Hepatocyte (in vitro differentiated cells): Measurements from ENCODE around the gene OBSCN. TPM values are rescaled to one million over a fixed set of nuclear protein-coding genes. Genes with fewer than 3 reads are reported as not detected.

Experiments
- DNase-seq: peaks from one replicate; pipeline ENCODE4 v3.0.0-alpha.2; 2016; ENCODE audit warnings: low spot score
- H2AFZ ChIP-seq: fragments of 200-600 bp; sonication (generic); 2 replicates; pipeline ENCODE4 v1.6.0; 2016; ENCODE audit warnings: antibody characterized with exemption, mild to moderate bottlenecking
- H3K27ac ChIP-seq: fragments of 200-600 bp; sonication (generic); 2 replicates; pipeline ENCODE4 v1.5.1; 2016; ENCODE audit warnings: mild to moderate bottlenecking
- H3K27me3 ChIP-seq: fragments of 200-600 bp; sonication (generic); 2 replicates; pipeline ENCODE4 v1.6.1; 2016
- H3K36me3 ChIP-seq: fragments of 200-600 bp; sonication (generic); replicated peaks from 2 replicates; pipeline ENCODE4 v1.5.1; 2016; ENCODE audit warnings: low read depth; ENCODE audit not compliant: insufficient read depth
- H3K4me1 ChIP-seq: fragments of 200-600 bp; sonication (generic); 2 replicates; pipeline ENCODE4 v1.5.1; 2016; ENCODE audit warnings: mild to moderate bottlenecking, moderate library complexity; ENCODE audit not compliant: insufficient read depth
- H3K4me2 ChIP-seq: fragments of 200-600 bp; sonication (generic); 2 replicates; pipeline ENCODE4 v1.6.0; 2016
- H3K4me3 ChIP-seq: fragments of 200-600 bp; sonication (generic); 2 replicates; pipeline ENCODE4 v1.5.1; 2016; ENCODE audit warnings: mild to moderate bottlenecking
- H3K79me2 ChIP-seq: fragments of 200-600 bp; sonication (generic); 2 replicates; pipeline ENCODE4 v1.6.0; 2017; ENCODE audit warnings: mild to moderate bottlenecking
- H3K9me2 ChIP-seq: fragments of 200-600 bp; sonication (generic); replicated peaks from 2 replicates; pipeline ENCODE4 v1.6.0; 2017; ENCODE audit warnings: mild to moderate bottlenecking; ENCODE audit not compliant: insufficient read depth
- H3K9me3 ChIP-seq: fragments of 200-600 bp; sonication (generic); 2 replicates; pipeline ENCODE4 v1.5.1; 2016; ENCODE audit warnings: low read depth, mild to moderate bottlenecking
- H4K20me1 ChIP-seq: fragments of 200-600 bp; sonication (generic); 2 replicates; pipeline ENCODE4 v1.6.0; 2016; ENCODE audit warnings: mild to moderate bottlenecking; ENCODE audit not compliant: insufficient read depth, poor library complexity, severe bottlenecking
- CTCF ChIP-seq: fragments of 200-600 bp; sonication (generic); IDR thresholded peaks from 2 replicates; pipeline ENCODE4 v1.5.1; 2016; ENCODE audit warnings: antibody characterized with exemption, mild to moderate bottlenecking; ENCODE audit not compliant: poor library complexity
- EZH2 ChIP-seq: fragments of 200-600 bp; sonication (generic); IDR thresholded peaks from 2 replicates; pipeline ENCODE4 v1.6.1; 2016; ENCODE audit warnings: antibody characterized with exemption, mild to moderate bottlenecking, borderline replicate concordance
- EZH2phosphoT487 ChIP-seq: fragments of 200-600 bp; sonication (generic); IDR thresholded peaks from one replicate; pipeline ENCODE4 v1.6.1; 2018; ENCODE audit warnings: antibody characterized with exemption, mild to moderate bottlenecking, low read depth, moderate library complexity; ENCODE audit not compliant: unreplicated experiment, severe bottlenecking
- WGBS: methylation state at CpG from one replicate; pipeline ENCODE4 v1.1.6; 2016; ENCODE audit warnings: low lambda C conversion rate; ENCODE audit errors: missing lambda C conversion rate; 5-methylcytosine and 5-hydroxymethylcytosine counted together
- polyA plus RNA-seq: library from polyadenylated mRNA; unstranded; fragments of >200 nt; fragmentation: Nextera tagmentation; extraction: Ambion mirVana; gene quantifications from 2 replicates; pipeline ENCODE4 v1.2.1, GENCODE V29; 2016
- total RNA-seq: library from RNA; depleted of rRNA; stranded (reverse); fragments of >200 nt; gene quantifications from 2 replicates; pipeline ENCODE4 v1.2.3, GENCODE V29; 2014

Gene OBSCN
- total and polyA plus RNA-seq, 2 experiments from 2014 or later = 15.0 to 22.4 TPM

DNA sequence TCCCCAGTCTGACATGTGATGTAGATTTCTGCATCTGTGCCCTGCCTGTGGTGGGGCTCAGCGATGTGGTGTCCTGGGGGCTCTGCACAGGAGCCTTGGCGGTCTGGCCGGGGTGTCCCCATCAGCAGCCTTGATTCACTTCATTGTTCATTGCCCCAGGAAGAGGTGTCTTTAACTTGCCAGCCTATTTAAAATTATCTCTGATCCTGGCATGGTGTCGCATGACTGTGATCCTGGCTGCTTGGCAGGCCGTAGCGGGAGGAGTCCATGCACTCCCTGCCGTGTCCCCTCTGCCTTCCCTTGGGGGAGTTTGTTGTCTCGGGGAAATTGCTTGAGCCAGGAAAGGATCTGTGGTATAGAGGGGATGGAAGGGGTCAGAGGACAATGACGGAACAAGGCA lies 138.9 kb downstream of the OBSCN start:
- no peak overlapping the region for H3K4me3 ChIP-seq
- no peak overlapping the region for H2AFZ ChIP-seq
- H3K27me3 ChIP-seq = no peaks in the 10 kb centered on the region
- WGBS = 86% methylated on average over 9 of the region's 9 CpGs
- no peaks in the 10 kb centered on the region for H3K4me1 ChIP-seq
- no peaks in the 10 kb centered on the region for H3K79me2 ChIP-seq
- H3K9me2 ChIP-seq = no peaks in the 10 kb centered on the region
- H3K4me2 ChIP-seq = no peak overlapping the region
- H3K36me3 ChIP-seq = no peaks in the 10 kb centered on the region
- no peak for DNase-seq
- no peak overlapping the region for H3K27ac ChIP-seq
- H4K20me1 ChIP-seq = no peaks in the 10 kb centered on the region
- no peaks in the 10 kb centered on the region for H3K9me3 ChIP-seq
- TF ChIP-seq EZH2phosphoT487 (no peak), CTCF (no peak), EZH2 (no peak)

GRCh38 chr1:228347181-228347580 lies 139.3 kb downstream of the OBSCN start:
- H3K9me2 ChIP-seq = no peaks in the 10 kb centered on the region
- no peak overlapping the region for H3K27ac ChIP-seq
- DNase-seq = no peak
- H2AFZ ChIP-seq = no peak overlapping the region
- no peak overlapping the region for H3K4me2 ChIP-seq
- no peaks in the 10 kb centered on the region for H3K27me3 ChIP-seq
- H3K4me1 ChIP-seq = no peaks in the 10 kb centered on the region
- no peak for TF ChIP-seq EZH2
- TF ChIP-seq EZH2phosphoT487 = no peak
- TF ChIP-seq CTCF = no peak
- H3K9me3 ChIP-seq = no peaks in the 10 kb centered on the region
- no peak overlapping the region for H3K4me3 ChIP-seq
- 94% methylated on average over 7 of the region's 7 CpGs for WGBS
- no peaks in the 10 kb centered on the region for H3K36me3 ChIP-seq
- H3K79me2 ChIP-seq = no peaks in the 10 kb centered on the region
- H4K20me1 ChIP-seq = no peaks in the 10 kb centered on the region

DNA sequence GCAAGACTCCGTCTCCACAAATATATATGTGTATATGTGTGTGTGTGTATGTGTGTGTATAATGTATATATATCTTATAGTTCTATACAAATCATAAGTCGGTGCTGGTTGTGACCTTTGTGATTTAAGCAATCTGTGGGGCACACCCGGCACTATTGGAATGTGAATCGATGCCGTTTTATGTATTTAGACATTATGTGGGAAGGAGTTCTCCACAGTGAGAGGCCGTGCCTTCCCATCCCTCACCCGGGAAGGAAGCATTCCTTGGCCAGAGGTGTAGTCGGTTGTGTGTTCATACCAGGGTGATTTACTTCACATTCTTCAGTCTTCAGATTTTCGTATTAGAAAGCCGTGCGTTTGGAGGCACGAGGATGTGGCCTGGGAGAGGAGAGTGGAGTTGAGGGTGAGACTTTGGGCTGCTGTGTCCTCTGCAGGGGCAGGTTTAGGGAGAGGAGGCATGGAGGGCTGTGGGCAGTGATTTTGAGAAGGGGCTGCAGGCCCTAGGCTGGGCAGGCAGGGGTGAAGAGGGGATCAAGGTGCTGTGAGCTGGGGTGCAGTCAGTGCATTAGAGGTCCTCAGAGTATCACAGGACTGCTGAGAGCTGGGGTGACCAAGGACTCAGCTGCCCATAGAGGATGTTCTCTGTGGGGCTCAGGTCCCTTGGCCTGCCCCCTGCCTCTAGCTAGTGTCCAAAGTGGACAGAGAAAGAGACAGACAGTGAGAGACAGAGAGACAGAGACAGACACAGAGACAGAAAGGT lies 141.0 kb downstream of the OBSCN start:
- Histone ChIP-seq H3K9me2 (no peaks in the 10 kb centered on the region), H4K20me1 (no peaks in the 10 kb centered on the region), H3K4me3 (no peak overlapping the region), H3K27ac (no peak overlapping the region), H2AFZ (no peak overlapping the region), H3K27me3 (no peaks in the 10 kb centered on the region), H3K36me3 (no peaks in the 10 kb centered on the region), H3K4me1 (no peaks in the 10 kb centered on the region), H3K9me3 (no peaks in the 10 kb centered on the region), H3K79me2 (no peaks in the 10 kb centered on the region), H3K4me2 (no peak overlapping the region)
- 76% methylated on average over 12 of the region's 12 CpGs for WGBS
- DNase-seq = no peak
- TF ChIP-seq CTCF = no peak
- no peak for TF ChIP-seq EZH2
- no peak for TF ChIP-seq EZH2phosphoT487

GRCh38 chr1:228349701-228350171 lies 141.9 kb downstream of the OBSCN start:
- no peaks in the 10 kb centered on the region for H3K9me3 ChIP-seq
- no peaks in the 10 kb centered on the region for H3K36me3 ChIP-seq
- no peaks in the 10 kb centered on the region for H3K27me3 ChIP-seq
- H3K27ac ChIP-seq = no peak overlapping the region
- no peaks in the 10 kb centered on the region for H3K9me2 ChIP-seq
- no peak overlapping the region for H3K4me3 ChIP-seq
- DNase-seq = no peak
- TF ChIP-seq EZH2phosphoT487 = no peak
- H2AFZ ChIP-seq = no peak overlapping the region
- no peak overlapping the region for H3K4me2 ChIP-seq
- WGBS = 95% methylated on average over 14 of the region's 15 CpGs
- no peaks in the 10 kb centered on the region for H4K20me1 ChIP-seq
- H3K79me2 ChIP-seq = no peaks in the 10 kb centered on the region
- H3K4me1 ChIP-seq = no peaks in the 10 kb centered on the region
